Measurements from ENCODE around the gene AKAP13.
"Not testable (repeated sequence)": the region's sequence is repeated elsewhere in the genome, so short reads cannot be mapped to it uniquely, and the experiment has no call there.

The AKAP13 gene

DNA sequence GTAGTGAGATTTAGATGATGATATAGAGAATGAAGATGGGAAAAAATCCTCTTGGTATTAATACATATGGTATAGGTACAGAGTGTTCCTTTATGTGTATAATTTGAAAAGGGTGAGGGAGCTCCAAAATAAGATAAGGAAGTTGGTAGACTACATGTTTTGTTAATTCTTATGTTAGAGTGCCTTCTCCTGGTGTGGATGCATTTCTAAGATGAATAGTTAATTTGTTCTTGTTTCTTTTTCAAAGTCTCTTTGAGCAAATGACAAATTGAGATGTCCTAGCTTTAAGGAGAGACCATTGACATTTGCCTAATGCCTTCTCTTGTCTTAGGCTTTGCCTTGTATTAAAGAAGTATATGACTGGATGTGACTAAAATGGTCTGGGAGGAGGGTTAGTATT lies 34.1 kb downstream of the AKAP13 start:
- DNase-seq: no peak

- no peak for DNase-seq
These were observed 34.6 kb downstream of the AKAP13 start for GRCh38 chr15:85414991-85415390.

GRCh38 chr15:85415783-85416182 lies 35.4 kb downstream of the AKAP13 start:
- DNase-seq: no peak

GRCh38 chr15:85417276-85417675 lies 36.9 kb downstream of the AKAP13 start:
- DNase-seq: no peak

GRCh38 chr15:85419161-85419560 lies 38.8 kb downstream of the AKAP13 start:
- DNase-seq: no peak

DNA sequence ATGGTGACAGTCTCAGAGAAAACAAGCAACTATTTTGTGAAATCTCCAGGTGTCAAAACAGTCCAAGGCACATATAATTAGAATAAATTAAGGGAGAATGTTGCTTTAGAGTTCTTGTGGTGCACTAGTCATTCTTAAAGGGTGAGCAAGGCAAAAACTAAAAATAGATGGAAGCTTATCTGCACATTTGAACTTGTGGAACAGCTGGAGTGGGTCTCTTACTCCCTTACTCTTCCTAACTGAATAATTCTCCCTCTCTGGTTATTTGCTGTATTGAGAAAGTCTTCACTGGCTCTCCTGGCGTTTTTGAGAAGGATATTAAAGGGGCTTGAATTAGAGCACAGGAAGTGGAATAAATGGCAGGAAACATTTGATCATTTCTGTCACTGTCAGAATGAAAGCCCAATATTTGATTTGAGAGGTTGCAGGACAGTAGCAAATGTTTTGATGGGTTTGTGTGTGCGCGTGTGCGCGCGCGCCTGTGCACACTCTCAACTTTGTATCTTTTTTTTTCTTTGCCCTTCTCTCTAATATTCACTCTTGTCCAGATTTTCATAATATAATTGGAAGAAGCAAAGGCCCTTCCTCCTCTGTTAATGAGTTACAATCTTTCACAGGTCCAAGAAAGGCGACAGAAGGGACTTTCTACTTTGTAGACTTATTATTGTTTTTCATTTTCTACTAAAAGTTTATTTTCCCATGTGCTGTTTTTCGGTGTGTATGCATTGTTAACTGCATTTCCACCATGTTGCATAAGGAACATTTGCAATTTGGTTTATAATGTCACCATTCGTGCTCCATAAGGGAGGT lies 40.9 kb downstream of the AKAP13 start:
- no peak for DNase-seq

DNA sequence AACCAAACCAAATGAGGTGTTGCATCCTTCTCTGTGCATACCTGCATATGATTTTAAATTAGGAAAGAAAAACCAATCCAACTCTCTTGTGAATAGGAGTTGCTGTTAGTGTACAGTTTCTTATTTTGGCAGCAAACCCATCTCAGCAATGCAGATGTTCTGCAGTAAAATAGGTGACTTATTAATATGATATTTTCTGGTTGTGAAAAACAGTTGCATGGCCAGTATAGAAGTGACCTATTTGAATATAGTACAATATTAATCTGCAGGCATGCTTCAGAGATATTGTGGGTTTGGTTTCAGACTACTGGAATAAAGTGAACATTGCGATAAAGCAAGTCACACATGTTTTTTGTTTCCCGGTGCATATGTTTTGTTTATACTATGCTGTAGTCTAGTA lies 42.2 kb downstream of the AKAP13 start:
- DNase-seq: no peak

DNA sequence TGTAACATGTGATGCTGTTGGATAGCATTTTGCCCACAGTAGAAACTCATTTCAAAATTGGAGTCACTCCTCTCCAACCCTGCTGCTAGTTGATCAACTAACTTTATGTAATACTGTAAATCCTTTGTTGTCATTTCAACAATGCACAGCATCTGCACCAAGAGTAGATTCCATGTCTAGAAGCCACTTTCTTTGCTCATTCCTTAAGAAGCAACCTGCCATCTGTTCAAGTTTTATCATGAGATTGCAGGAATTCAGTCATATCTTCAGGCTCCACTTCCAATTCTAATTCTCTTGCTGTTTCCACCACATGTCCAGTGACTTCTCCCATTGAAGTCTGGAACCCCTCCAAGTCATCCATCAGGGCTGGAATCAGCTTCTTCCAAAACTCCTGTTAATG lies 42.9 kb downstream of the AKAP13 start:
- no peak for DNase-seq

DNA sequence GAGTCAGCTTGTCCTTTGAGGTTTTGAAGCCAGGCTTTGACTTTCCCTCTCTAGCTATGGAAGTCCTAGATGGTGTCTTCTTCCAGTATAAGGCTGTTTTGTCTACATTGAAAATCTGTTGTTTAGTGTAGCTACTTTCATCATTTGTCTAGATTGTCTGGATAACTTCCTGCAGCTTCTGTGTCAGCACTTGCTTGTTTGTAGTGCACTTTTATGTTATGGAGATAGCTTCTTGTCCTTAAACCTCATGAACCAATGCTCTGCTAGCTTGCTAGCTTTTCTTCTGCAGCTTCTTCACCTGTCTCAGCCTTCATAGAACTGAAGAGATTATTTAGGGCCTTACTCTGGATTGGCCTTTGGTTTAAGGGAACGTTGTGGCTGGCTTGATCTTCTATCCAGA lies 43.8 kb downstream of the AKAP13 start:
- no peak for DNase-seq

- DNase-seq: no peak
These were observed 46.1 kb downstream of the AKAP13 start for GRCh38 chr15:85426481-85426880.

DNA sequence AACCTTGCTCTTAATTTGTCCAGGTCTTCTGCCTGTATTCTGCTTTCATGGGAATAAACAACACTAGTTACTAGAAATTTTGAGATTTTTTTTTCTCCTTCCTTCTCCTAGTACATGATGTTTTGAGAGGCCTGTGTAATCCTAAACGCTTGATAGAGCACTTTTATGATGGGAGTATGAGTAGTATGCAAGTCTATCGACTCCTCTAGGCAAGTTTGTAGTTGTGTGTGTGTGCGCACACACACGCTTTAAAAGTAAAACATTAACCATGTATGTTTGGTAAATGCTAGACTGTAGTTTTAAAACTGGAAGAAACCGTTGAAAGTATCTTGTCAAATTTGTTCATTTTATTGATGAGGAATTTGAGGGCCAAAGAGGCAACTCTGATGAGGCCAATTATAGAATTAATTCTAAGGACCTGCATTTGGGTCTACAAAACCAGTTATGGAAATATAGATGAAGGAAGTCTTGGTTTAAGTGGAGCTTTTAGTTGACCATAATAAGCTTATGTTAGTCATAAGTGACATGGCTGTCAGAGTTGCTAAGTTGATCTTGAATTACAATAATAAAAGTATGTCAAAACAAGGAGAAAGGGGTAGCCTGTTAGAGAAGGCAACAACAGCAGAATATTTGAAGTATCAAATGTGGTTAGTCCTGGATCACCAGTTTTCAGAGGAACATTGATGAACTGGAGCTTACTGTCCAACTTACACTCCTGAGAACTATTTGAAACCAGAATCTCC lies 47.1 kb downstream of the AKAP13 start:
- no peak for DNase-seq

- no peak for DNase-seq
These were observed 49.1 kb downstream of the AKAP13 start for GRCh38 chr15:85429522-85429921.

GRCh38 chr15:85430406-85431204 lies 50.2 kb downstream of the AKAP13 start:
- no peak for DNase-seq

DNA sequence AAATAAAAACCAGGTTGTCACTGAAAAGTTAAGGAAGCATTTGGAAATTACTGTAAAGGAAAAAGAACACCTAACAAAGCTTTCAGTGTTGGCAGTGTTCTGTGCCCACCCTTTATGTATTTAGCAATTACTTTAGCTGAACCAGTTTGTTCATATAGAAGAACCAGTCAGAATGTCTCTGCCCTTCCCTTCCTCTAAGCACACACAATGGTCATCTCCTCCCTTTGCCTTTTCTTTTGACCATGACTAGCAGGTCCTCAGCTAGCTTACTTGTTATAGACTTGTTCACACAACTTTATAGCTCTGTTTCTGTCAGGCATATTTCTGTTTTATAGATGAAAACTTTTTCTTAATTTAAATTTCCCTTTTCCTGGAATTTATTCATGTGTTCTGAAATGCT lies 59.6 kb downstream of the AKAP13 start:
- DNase-seq: no peak

DNA sequence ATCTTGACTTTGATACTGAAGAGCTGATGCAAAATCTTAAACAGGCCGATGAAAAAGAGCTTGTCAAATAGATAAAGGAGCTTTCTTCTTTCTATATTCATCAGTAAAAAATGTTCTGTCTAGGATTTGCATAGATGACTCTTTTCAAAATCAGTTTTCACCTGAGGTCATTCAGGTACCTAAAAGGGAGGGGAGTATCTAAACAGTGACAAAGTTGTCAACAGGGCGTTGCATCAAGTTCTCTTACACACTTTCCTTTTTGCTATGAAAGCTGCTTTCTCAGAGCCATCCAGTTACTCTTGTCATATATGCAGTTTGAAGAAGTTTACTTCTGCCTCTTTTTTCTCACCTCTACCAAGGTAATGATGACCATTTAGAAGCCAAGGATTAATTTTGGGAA lies 60.0 kb downstream of the AKAP13 start:
- DNase-seq: no peak

GRCh38 chr15:85441854-85442253 lies 61.5 kb downstream of the AKAP13 start:
- DNase-seq: not testable (repeated sequence)

- DNase-seq: no peak
These were observed 62.6 kb downstream of the AKAP13 start for GRCh38 chr15:85443046-85443445.

DNA sequence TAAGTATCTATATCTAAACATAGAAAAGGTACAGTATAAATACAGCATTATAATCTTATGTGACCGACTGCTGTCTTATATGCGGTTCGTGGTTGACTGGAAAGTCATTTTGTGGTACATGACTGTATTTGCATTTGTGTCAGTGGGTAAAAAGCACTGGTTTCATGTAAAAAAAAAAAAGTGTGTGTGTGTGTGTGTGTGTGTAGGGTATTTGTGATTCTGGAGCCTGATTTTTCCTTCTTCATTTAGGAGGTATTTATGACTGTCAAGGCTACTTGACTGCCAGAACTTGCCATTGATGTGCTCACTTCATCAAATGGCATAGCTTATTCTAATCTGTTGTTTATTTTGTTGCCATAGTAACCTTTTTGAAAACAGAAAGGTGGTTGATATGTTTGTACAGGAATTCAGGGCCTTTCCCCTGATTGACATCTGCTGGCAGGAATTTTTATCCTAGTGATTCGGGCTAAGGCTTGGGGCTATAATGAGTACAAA lies 63.2 kb downstream of the AKAP13 start:
- no peak for DNase-seq

DNA sequence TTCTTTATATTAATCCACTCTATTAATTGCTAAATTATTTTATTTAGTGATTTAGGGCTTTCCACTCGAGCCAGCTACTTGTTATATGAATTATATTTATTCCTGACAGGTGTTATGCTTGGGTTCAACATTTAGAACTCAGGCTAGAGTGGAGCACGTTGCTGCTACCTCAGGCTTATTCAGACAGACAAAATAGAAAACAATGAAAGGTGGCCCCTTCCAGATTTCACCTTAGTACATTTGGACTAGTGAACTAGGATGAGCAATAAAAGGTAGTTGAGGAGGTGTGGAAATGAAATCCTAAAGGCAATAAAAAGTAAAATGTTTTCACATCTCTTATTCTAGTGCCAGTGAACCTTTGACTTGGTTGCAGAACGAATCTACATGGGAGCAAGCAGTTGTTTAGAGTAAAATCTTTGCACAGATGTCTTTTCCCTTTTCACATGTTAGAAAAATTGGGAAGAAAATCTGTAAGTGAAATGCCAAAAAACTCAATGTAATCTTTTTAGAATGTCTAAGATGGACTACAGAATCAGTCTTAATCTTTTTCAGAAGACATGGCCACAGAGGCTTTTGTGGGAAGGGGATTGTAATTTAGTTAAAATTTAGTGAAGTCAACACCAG lies 63.8 kb downstream of the AKAP13 start:
- no peak for DNase-seq

DNA sequence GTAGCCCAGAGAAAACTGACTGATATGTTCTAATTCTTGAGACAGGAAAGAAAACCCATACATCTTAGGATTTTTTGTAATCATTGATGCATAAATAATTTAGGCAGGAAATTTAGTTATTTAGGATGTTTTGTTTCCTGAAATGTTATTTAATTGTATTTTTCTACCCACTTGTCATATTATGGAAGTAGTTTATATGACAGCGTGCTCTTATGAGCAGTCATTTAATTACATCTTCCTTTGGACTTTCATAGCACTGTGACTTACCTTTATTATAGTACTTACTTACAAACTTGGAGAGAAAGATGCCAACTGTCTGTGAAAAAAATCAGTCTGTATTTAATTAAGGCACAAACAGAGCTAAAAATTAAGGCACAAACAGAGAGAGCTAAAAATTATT lies 65.0 kb downstream of the AKAP13 start:
- no peak for DNase-seq

- DNase-seq: no peak
These were observed 70.8 kb downstream of the AKAP13 start for GRCh38 chr15:85451099-85451700.

- no peak for DNase-seq
These were observed 72.0 kb downstream of the AKAP13 start for GRCh38 chr15:85452436-85452835.

All from activated naive CD4-positive, alpha-beta T cell (primary cell).